Measurements from ENCODE around the gene ENDOV.

DNA sequence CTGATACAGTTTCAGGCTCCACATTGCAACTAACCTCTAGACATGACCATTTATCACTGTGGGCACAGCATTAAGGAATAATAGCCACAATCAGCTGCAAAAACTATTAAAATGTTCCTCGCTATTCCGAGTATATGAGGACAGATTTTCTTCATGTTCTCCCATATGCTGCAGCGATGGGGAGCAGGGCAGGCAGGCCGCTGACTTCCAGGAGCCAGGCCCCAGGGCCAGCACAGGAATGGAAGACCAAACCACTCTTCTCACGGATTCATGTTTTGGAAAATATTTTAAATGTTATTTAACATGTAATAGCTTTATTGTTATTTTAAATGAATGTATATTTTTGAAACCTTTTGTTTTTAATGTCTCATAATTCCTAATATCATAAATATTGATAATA lies 43.8 kb upstream of the ENDOV start:
- TF ChIP-seq, protein P1, sequence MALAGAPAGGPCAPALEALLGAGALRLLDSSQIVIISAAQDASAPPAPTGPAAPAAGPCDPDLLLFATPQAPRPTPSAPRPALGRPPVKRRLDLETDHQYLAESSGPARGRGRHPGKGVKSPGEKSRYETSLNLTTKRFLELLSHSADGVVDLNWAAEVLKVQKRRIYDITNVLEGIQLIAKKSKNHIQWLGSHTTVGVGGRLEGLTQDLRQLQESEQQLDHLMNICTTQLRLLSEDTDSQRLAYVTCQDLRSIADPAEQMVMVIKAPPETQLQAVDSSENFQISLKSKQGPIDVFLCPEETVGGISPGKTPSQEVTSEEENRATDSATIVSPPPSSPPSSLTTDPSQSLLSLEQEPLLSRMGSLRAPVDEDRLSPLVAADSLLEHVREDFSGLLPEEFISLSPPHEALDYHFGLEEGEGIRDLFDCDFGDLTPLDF (CRISPR knock-in tag; IDR thresholded peaks at IDR 0.05) = no peak
- TF ChIP-seq CBX1 (IDR thresholded peaks at IDR 0.05; ENCODE audit: low read depth) = no peak
- no peak for TF ChIP-seq SALL2 (CRISPR knock-in tag; IDR thresholded peaks at IDR 0.05)
- no peak for TF ChIP-seq BORCS8-MEF2B (CRISPR knock-in tag; IDR thresholded peaks at IDR 0.05)
- TF ChIP-seq POLR2A (IDR thresholded peaks at IDR 0.05; ENCODE audit: insufficient read depth in 1 of 2, low read depth in 2 of 2, low read length in 2 of 2) = no peak
- TF ChIP-seq PHF8 (CRISPR knock-in tag; IDR thresholded peaks at IDR 0.05) = no peak
- TF ChIP-seq, protein P2, sequence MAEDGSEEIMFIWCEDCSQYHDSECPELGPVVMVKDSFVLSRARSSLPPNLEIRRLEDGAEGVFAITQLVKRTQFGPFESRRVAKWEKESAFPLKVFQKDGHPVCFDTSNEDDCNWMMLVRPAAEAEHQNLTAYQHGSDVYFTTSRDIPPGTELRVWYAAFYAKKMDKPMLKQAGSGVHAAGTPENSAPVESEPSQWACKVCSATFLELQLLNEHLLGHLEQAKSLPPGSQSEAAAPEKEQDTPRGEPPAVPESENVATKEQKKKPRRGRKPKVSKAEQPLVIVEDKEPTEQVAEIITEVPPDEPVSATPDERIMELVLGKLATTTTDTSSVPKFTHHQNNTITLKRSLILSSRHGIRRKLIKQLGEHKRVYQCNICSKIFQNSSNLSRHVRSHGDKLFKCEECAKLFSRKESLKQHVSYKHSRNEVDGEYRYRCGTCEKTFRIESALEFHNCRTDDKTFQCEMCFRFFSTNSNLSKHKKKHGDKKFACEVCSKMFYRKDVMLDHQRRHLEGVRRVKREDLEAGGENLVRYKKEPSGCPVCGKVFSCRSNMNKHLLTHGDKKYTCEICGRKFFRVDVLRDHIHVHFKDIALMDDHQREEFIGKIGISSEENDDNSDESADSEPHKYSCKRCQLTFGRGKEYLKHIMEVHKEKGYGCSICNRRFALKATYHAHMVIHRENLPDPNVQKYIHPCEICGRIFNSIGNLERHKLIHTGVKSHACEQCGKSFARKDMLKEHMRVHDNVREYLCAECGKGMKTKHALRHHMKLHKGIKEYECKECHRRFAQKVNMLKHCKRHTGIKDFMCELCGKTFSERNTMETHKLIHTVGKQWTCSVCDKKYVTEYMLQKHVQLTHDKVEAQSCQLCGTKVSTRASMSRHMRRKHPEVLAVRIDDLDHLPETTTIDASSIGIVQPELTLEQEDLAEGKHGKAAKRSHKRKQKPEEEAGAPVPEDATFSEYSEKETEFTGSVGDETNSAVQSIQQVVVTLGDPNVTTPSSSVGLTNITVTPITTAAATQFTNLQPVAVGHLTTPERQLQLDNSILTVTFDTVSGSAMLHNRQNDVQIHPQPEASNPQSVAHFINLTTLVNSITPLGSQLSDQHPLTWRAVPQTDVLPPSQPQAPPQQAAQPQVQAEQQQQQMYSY (CRISPR knock-in tag; IDR thresholded peaks at IDR 0.05) = no peak
